Natural killer cell (primary cell): ENCODE measurements around the gene ZNF628. TPM values are rescaled to one million over a fixed set of nuclear protein-coding genes. Genes with fewer than 3 reads are reported as not detected.

Experiments used
- ATAC-seq, 3 donors: fragments of 150-1000 bp in 2 of 3; fragments of 200-7000 bp in 1 of 3; cut with Tn5 transposase; 1 replicate in 1 of 3; 2 replicates in 2 of 3; pipeline ENCODE4 v1.10.0; 2021; ENCODE audit warnings: mild to moderate bottlenecking in 2 of 3, moderate library complexity in 2 of 3
- DNase-seq, 2 donors: peaks; one replicate each; pipeline versions ENCODE4 v3.0.0 to v3.0.0-alpha.2; 2013 to 2021; ENCODE audit warnings: mixed read lengths in 1 of 2
- H3K27ac ChIP-seq: one replicate; pipeline ENCODE4 v1.5.1; 2013; ENCODE audit warnings: mild to moderate bottlenecking, low read length
- H3K27me3 ChIP-seq: one replicate; pipeline ENCODE4 v1.6.1; 2013; ENCODE audit warnings: low read length; ENCODE audit not compliant: control insufficient read depth, insufficient read depth
- H3K36me3 ChIP-seq: one replicate; pipeline ENCODE4 v1.6.1; 2013; ENCODE audit warnings: low read length; ENCODE audit not compliant: control insufficient read depth, insufficient read depth
- H3K4me1 ChIP-seq: one replicate; pipeline ENCODE4 v1.6.1; 2013; ENCODE audit warnings: low read length; ENCODE audit not compliant: control insufficient read depth, insufficient read depth
- H3K4me3 ChIP-seq: one replicate; pipeline ENCODE4 v1.5.1; 2013; ENCODE audit warnings: low read length
- H3K9me3 ChIP-seq: one replicate; pipeline ENCODE4 v1.6.1; 2013; ENCODE audit warnings: low read length; ENCODE audit not compliant: control insufficient read depth, insufficient read depth
- H3K27ac Mint-ChIP-seq, 2 donors: one replicate each; pipeline ENCODE4 v1.8.0; 2022; ENCODE audit warnings: mild to moderate bottlenecking in 2 of 2, mixed read lengths in 2 of 2, moderate library complexity in 1 of 2
- H3K27me3 Mint-ChIP-seq, 2 donors: one replicate each; pipeline ENCODE4 v1.8.0; 2022; ENCODE audit warnings: low read depth in 2 of 2, mixed read lengths in 2 of 2
- H3K36me3 Mint-ChIP-seq: one replicate; pipeline ENCODE4 v1.8.0; 2022; ENCODE audit warnings: mixed read lengths
- H3K4me1 Mint-ChIP-seq, 2 donors: one replicate each; pipeline ENCODE4 v1.8.0; 2022; ENCODE audit warnings: mixed read lengths in 2 of 2
- H3K4me3 Mint-ChIP-seq: one replicate; pipeline ENCODE4 v1.8.0; 2022; ENCODE audit warnings: mild to moderate bottlenecking, moderate library complexity, mixed read lengths
- H3K9me3 Mint-ChIP-seq, 2 donors: one replicate each; pipeline ENCODE4 v1.8.0; 2022; ENCODE audit warnings: mixed read lengths in 2 of 2
- CTCF ChIP-seq: fragments of 200-600 bp; IDR thresholded peaks from one replicate; pipeline ENCODE4 v1.8.0; 2022; ENCODE audit warnings: antibody characterized with exemption
- WGBS: methylation state at CpG from one replicate; pipeline ENCODE4 v1.1.7; 2013; ENCODE audit warnings: missing lambda C conversion rate; ENCODE audit not compliant: insufficient coverage; 5-methylcytosine and 5-hydroxymethylcytosine counted together
- intact Hi-C: fragments of 100-400 bp; cut with micrococcal nuclease; formaldehyde crosslinking; loops from one replicate; pipeline ENCODE4 v1.14.2; 2022
- total RNA-seq, 4 donors: library from RNA; stranded (reverse); fragments of 120-200 nt in 1 of 4; gene quantifications; one replicate each; pipeline versions ENCODE4 v1.2.3 to v1.2.4, GENCODE V29; 2013 to 2022

The ZNF628 gene
- total RNA-seq, 3 donors from 2014 or later (not counting 1 experiment from before 2014, with no cell fraction given) = 20.8 to 28.7 (median 24.1) TPM

GRCh38 chr19:55483706-55484592 is 7.5 kb downstream of the ZNF628 start:
- DNase-seq = no peak

GRCh38 chr19:55484593-55485438 is 8.4 kb downstream of the ZNF628 start, which contains the start of gene NAT14:
Gene NAT14, plus strand, starts transcription at chr19:55485188. Its CDS starts 521 bp downstream, at chr19:55485709.
- peaks cover 23% of the 10 kb centered on the region for H3K4me1 ChIP-seq
- Mint-ChIP-seq H3K4me3 (peak within 1 kb of the TSS; percentile 77), H3K36me3 (no peaks in the 10 kb centered on the region), H3K9me3 (no peaks in the 10 kb centered on the region), H3K4me1 (peaks cover 3 to 10% of the 10 kb centered on the region in 2 donors), H3K27ac (peak within 1 kb of the TSS; percentile 54 to 85), H3K27me3 (peaks cover 0 to 2% of the 10 kb centered on the region in 2 donors)
- 2% methylated on average over 78 of the region's 78 CpGs for WGBS
- peak; percentile 53 to 76 (median 71) for ATAC-seq
- no peak for TF ChIP-seq CTCF
- peak within 1 kb of the TSS; percentile 54 for H3K4me3 ChIP-seq
- peak; percentile 64 to 81 for DNase-seq
- peaks cover 5% of the 10 kb centered on the region for H3K36me3 ChIP-seq
- H3K27me3 ChIP-seq = no peaks in the 10 kb centered on the region
- H3K9me3 ChIP-seq = no peaks in the 10 kb centered on the region
- peak within 1 kb of the TSS; percentile 42 for H3K27ac ChIP-seq
- intact Hi-C loops = no loop called here

More at GRCh38 chr19:55483706-55484592, 7.5 kb downstream of the ZNF628 start:
- Histone ChIP-seq H3K9me3 (no peaks in the 10 kb centered on the region), H3K4me1 (peaks cover 23% of the 10 kb centered on the region), H3K27me3 (no peaks in the 10 kb centered on the region), H3K36me3 (peaks cover 5% of the 10 kb centered on the region), H3K4me3 (peak overlapping the region; percentile 54), H3K27ac (no peak overlapping the region)
- Mint-ChIP-seq H3K36me3 (no peaks in the 10 kb centered on the region), H3K9me3 (no peaks in the 10 kb centered on the region), H3K27me3 (peaks cover 0 to 2% of the 10 kb centered on the region in 2 donors), H3K4me3 (peak overlapping the region; percentile 57), H3K27ac (peak overlapping the region in 1 of 2 donors; percentile 85), H3K4me1 (peaks cover 11 to 19% of the 10 kb centered on the region in 2 donors)
- intact Hi-C loops = no loop called here
- WGBS = 89% methylated on average over 46 of the region's 46 CpGs
- no peak for TF ChIP-seq CTCF
- no peak for ATAC-seq

GRCh38 chr19:55485439-55486011 is 9.1 kb downstream of the ZNF628 start:
- no peaks in the 10 kb centered on the region for H3K36me3 Mint-ChIP-seq
- peak overlapping the region; percentile 42 for H3K27ac ChIP-seq
- peaks cover 0 to 7% of the 10 kb centered on the region in 2 donors for H3K4me1 Mint-ChIP-seq
- TF ChIP-seq CTCF = no peak
- H3K9me3 Mint-ChIP-seq = no peaks in the 10 kb centered on the region
- H3K4me1 ChIP-seq = peaks cover 23% of the 10 kb centered on the region
- DNase-seq = peak in 1 of 2 donors; percentile 44
- H3K36me3 ChIP-seq = peaks cover 5% of the 10 kb centered on the region
- peaks cover 0 to 2% of the 10 kb centered on the region in 2 donors for H3K27me3 Mint-ChIP-seq
- peak overlapping the region; percentile 77 for H3K4me3 Mint-ChIP-seq
- peak in 2 of 3 donors; percentile 14 to 22 for ATAC-seq
- 29% methylated on average over 18 of the region's 18 CpGs for WGBS
- H3K27me3 ChIP-seq = no peaks in the 10 kb centered on the region
- peak overlapping the region; percentile 54 for H3K4me3 ChIP-seq
- H3K9me3 ChIP-seq = no peaks in the 10 kb centered on the region
- H3K27ac Mint-ChIP-seq = peak overlapping the region; percentile 54 to 85
- intact Hi-C loops = no loop called here
